HG03196 (cell line): ENCODE data around the gene MEGF11.

ENCODE experiments used
- ATAC-seq: cut with Tn5 transposase; IDR thresholded peaks from one replicate; pipeline ENCODE4 v1.9.1; 2021; ENCODE audit not compliant: unreplicated experiment

MEGF11 gene

DNA sequence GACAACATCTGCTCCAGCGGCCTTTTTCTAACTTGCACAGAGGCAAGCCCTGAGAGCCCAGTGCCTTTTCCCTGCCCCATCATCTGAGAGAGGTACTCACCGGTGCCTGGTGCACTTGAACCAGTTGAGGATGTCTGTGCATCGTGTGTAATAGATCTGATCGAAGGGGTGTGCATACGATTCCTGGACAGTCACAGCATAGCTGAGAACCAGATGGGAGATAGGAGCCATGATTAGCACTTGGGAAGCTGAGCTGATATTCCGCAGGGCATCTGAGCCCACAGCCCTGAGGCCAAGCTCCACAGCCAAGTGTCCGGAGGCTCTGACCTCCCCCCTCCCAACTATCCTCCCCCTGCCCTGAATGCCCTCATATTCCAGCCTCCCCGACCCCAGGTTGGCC lies 129.8 kb downstream of the MEGF11 start:
- ATAC-seq: no peak

- ATAC-seq: no peak
Measured at GRCh38 chr15:66120422-66120821, 133.1 kb downstream of the MEGF11 start.

- ATAC-seq: no peak
Measured at GRCh38 chr15:66117841-66118240, 135.7 kb downstream of the MEGF11 start.

GRCh38 chr15:66115568-66116206 lies 137.9 kb downstream of the MEGF11 start:
- ATAC-seq: no peak

GRCh38 chr15:66114863-66115425 lies 138.6 kb downstream of the MEGF11 start:
- ATAC-seq: no peak

DNA sequence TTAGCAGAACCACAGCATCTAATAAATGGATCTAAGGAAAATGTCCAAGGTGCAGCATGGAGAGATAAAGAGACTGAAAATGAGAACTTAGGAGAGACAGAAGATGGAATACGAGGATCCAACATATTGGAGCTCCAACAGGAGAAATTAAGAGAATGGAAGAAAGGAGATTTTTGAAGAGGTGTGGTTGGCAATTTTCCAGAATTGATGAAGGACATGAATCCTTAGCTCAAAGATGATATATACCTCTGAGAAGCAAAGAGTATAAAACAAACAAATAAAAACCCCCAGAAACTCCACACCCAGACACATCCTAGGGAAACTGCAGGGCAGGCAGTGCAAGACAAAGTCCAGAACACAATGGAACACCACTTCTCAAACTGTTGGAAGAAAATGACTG lies 141.2 kb downstream of the MEGF11 start:
- no peak for ATAC-seq

DNA sequence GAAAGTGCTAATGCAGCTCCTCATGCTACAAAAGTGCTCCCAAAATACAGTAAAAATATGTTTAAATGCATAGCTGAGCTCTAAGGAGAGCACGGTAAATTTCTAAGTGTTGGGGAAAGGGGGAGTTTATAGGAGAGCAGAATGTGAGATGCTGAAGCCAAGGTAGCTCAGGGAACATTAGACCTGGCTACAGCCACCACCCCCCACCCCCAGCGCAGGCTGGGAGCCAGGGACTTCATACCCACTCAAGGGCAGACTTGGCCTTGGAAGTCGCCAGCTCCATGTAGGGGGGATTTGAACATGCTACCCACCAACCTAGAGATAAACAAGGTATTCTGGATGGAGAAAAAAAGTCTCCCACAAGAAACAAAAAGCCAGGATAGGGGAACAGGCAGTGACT lies 142.2 kb downstream of the MEGF11 start:
- ATAC-seq: no peak

- ATAC-seq: no peak
Measured at GRCh38 chr15:66110864-66111263, 142.7 kb downstream of the MEGF11 start.

DNA sequence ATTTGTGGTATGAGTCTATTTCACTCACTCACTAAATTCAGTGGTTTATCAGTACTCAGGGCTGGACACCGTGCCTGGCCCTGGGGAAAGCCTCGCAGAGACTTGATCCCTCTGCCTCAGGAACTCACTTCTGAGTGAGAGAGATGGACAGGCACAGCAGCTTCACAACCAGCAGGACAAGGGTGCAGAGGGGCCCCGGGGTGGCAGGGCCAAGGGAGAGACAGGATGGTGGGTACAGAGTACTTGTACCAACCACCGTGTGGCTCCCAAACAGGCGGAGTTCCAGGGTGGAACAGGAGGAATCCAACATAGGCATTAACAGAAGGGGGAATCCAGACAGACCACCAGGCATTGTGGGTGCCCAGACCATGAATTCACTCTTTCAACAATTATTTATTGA lies 143.7 kb downstream of the MEGF11 start:
- no peak for ATAC-seq

GRCh38 chr15:66108483-66109265 lies 144.9 kb downstream of the MEGF11 start:
- ATAC-seq: no peak

DNA sequence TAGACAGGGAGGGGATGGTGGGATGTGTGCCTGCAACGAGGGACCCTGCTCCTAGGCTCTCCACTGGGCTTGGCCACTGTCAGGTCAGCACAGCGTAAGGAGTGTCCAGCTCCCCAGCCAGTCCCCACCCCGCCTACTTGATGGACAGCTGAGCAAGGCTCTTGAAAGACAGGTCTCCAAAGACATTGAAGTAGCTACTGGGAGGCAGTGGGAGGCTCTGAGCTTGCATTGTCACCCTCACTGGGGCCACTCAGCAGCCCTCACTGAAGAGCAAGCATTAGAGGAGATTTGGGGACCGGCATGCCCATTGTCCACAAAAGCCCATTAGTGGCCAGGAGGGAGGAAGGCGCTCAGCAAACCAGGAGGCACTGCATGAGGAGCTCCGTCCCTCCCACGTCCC lies 146.5 kb downstream of the MEGF11 start:
- ATAC-seq: no peak

- no peak for ATAC-seq
Measured at GRCh38 chr15:66105286-66106265, 148.0 kb downstream of the MEGF11 start.

DNA sequence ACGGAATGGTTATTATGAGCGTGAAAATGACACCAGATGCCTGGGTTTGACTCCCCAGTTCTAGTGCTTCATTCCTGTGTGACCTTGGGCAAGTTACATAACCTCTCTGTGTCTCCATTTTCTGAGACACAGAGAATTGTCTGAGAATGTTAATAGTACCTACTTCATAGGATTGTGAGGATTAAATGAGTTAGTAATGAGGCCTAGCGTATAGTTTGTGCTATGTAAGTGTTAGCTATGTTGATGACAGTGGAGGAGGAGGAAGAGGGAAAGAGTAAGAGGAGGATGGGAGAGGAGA lies 150.3 kb downstream of the MEGF11 start:
- no peak for ATAC-seq

GRCh38 chr15:66102563-66103292 lies 150.8 kb downstream of the MEGF11 start:
- no peak for ATAC-seq

- ATAC-seq: no peak
Measured at GRCh38 chr15:66101715-66102395, 151.7 kb downstream of the MEGF11 start.

GRCh38 chr15:66100761-66101160 lies 152.8 kb downstream of the MEGF11 start:
- no peak for ATAC-seq

DNA sequence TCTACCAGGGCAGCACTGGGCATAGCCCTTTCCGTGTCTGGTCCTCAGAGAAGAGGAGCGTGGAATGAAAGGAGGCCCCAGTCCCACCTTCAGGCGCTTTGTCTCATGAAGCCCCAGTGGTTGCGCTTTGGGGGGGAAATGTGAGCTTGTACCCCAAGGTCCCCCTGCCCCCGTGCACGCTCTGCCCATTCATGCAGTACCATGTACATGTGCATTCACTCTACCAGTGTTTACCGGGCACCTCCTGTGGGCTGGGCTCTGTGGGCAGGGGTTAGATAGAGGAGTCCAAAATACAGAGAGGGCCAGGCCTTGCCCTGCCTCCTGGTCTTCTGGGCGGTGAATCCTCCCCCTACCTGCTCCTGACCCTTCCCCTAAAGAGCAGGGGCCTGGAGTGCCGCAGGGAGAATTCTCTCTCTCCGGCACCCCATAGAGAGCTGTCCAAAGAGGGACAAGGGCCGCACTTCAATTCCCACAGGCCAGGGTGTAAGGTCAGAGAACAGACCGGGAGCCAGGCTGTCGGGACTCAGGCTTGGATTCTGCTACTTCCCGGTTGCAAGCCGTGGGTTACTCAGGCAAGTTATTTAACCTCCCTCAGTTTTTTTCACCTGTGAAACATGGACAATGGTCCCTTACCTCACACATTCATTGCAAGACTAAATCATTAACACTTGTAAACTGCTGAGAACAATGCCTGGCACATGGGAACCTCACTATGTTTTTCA lies 153.4 kb downstream of the MEGF11 start:
- no peak for ATAC-seq

- ATAC-seq: no peak
Measured at GRCh38 chr15:66098022-66098363, 155.6 kb downstream of the MEGF11 start.

- ATAC-seq: no peak
Measured at GRCh38 chr15:66097151-66098021, 156.2 kb downstream of the MEGF11 start.
